HG03175 (cell line): Measurements from ENCODE around the gene VPS13C.

Experiments
- ATAC-seq: cut with Tn5 transposase; IDR thresholded peaks from one replicate; pipeline ENCODE4 v1.9.1; 2021; ENCODE audit warnings: mild to moderate bottlenecking, moderate library complexity; ENCODE audit not compliant: unreplicated experiment

Gene VPS13C

GRCh38 chr15:62079594-62079993 lies 19.3 kb upstream of the VPS13C start:
- ATAC-seq: no peak

GRCh38 chr15:62075595-62076277 lies 15.5 kb upstream of the VPS13C start:
- no peak for ATAC-seq

- ATAC-seq: no peak
Measured at GRCh38 chr15:62071711-62072308, 11.6 kb upstream of the VPS13C start.

- no peak for ATAC-seq
Measured at GRCh38 chr15:62069551-62069950, 9.3 kb upstream of the VPS13C start.

DNA sequence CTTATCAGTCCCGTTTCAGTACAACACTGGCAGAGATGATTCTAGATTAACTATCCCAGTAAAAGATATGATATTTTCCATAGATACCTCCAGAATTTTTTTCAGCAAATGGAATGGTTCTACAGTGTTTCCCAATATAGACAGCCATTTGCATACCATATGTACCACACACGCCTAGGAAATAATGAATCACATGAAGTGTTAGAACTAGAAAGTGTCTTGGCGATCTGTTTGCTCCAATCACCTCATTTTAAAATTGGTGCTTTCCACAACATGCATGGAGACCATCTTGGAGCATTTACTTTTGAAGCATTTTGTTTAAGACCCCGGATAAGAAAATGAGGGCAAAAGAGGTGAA lies 8.5 kb upstream of the VPS13C start:
- no peak for ATAC-seq

GRCh38 chr15:62068071-62068809 lies 8.0 kb upstream of the VPS13C start:
- ATAC-seq: peak; percentile 37

DNA sequence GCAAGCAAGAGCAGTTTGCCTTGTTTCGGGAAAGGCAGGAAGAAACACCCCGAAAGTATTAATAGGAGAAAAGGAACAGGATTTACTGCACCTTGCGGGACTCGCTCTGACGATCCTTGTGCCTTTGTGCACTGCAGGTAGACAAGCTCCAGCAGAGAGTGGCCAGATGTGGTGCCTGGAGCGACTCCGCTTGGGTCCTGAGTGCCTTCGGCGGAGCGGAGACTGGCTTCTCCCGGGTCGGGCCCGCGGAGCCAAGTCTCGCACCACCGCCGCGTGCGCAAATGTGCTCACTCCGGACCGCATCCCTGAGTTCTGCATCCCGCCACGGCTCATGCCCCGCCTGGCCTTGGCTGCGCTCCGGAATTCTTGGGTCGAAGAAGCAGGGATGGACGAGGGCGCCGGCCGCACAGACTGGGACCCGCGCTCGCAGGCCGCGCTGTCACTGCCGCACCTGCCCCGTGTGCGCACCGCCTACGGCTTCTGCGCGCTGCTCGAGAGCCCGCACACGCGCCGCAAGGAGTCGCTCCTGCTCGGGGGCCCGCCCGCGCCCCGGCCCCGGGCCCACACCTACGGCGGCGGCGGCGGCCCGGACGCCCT lies 7.3 kb upstream of the VPS13C start:
- peak; percentile 37 for ATAC-seq

GRCh38 chr15:62066663-62067447 lies 6.6 kb upstream of the VPS13C start, which contains the start of gene C2CD4A:
Gene C2CD4A (plus strand): TSS chr15:62066977. CDS start chr15:62067614, 637 bp downstream.
- peak; percentile 38 for ATAC-seq

DNA sequence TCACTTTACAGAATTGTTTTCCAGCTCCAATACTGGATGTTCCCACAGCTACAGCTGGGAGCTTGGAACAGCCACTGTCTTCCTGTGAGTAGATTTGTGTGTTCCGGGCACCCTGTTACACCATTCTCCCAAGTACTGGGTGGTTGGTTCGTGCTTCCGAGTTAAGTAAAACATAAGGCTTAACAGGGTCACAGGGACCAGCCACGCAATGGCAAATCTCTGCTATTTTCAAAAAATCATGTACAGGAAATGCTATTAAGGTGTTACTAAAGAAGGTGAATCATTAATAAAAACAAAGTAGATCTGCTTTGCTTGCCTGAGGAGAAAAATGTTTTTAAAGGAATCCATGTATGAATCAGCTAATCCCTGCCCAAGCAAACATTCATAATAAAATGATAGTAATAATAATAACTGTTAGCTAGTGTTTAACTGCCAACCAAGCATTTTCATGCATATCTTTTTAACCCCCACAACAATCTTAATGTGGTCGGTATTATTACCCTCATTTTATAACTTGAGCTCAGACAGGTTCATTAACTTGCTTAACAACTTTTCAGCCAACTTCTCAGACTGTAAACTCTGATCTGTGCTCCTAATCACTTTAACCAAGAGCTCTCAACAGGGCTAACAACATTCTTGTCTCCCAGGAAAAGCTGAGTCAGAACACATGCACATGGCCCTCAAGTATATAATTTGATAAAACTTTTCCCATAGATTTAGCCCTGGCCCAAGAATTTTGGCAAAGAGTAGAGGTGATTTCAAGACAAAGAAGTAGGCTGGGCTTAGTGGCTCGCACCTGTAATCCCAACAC lies 3.8 kb upstream of the VPS13C start:
- no peak for ATAC-seq

DNA sequence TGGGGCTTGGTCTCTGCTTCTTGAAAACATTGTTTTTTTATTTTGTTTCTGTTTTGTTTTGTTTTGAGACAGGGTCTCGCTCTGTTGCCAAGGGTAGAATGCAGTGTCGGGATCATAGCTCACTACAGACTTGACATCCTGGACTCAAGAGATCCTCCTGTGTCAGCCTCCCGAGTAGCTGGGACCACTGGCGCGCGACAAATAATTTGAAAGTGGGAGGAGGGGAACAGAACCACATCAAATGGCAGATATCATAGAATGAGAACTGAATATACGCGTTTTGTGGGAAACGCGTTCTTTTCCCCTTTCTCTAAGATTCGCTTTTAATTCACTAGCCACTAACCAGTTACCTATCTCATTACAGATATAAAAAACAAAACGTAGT lies 641 bp upstream of the VPS13C start:
- ATAC-seq: no peak

GRCh38 chr15:62059816-62060112 lies 483 bp downstream of the VPS13C start:
- peak; percentile 75 for ATAC-seq

DNA sequence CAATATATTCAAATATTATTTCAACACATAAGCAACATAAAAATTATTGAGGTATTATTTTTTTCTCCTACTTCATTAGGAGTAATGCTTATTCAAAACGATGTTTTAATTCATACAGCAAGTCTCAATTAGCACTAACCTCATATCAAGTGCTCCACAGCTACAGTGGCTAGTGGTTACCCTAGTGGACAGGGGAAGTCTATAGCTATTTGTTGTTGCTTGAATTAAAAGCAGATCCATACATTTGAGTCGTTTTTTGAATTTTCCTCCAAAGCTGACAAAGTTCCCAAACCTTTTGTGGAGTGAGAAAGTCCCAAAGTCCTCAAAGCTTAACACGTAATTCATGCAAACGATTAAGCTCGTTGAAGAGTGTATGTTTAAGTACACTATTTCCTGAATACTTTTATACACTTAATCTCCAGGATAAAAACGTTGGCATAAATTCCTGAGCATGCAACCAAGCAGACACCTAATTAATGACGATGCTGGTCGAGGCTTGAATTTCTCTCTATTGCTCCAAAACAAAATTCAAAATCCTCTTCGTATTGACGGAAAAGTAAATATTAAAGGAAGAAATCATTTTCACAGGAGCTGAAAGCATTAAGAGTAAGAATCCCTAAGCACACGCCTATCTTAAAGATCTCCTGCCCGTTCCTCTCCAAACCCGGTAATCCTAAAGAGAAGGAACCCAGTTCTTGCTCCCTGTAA lies 985 bp downstream of the VPS13C start:
- ATAC-seq: no peak

DNA sequence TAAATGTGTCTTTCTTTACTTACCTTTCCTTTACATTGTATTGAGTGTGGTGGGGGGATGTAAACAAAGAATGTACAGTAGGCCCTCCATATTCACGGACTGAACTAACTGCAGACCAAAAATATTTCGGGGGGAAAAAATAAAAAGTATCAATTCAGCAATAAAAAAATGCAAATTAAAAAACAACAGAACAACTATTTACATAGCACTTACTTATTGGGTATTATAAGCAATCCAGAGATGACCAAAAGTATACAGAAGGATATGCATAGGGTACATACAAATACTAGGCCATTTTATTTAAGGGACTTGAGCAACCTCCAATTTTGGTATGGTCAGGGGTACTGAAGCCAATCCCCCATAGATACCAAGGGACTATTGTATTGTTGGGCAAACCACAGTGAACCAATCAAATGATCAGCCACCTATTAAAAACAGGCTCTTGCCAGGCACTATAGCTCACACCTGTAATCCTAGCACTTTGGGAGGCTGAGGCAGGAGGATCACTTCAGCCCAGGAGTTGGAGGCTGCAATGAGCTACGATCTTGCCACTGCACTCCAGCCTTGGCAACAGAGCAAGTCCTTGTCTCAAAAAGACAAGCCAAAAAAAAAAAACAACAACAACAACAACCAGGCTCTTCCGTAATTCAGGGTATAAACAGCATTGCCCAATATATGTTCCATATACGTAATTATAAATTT lies 1.8 kb downstream of the VPS13C start:
- ATAC-seq: no peak

GRCh38 chr15:62057341-62057980 lies 2.8 kb downstream of the VPS13C start:
- no peak for ATAC-seq

DNA sequence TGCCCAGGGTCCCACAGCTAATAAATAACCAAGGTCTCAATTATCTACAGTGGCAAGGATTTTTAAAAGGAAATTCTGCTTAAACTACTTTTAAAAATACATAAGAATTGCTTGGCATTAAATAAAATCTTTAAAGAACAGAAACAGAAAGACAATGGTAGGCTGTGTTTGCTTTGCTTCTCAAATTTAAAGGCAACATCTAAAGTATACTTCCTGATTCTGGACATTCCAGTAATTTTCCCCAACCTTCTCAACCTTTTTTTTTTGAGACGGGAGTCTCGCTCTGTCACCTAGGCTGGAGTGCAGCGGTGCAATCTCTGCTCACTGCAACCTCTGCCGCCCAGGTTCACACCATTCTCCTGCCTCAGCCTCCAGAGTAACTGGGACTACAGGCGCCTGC lies 5.3 kb downstream of the VPS13C start:
- ATAC-seq: no peak

DNA sequence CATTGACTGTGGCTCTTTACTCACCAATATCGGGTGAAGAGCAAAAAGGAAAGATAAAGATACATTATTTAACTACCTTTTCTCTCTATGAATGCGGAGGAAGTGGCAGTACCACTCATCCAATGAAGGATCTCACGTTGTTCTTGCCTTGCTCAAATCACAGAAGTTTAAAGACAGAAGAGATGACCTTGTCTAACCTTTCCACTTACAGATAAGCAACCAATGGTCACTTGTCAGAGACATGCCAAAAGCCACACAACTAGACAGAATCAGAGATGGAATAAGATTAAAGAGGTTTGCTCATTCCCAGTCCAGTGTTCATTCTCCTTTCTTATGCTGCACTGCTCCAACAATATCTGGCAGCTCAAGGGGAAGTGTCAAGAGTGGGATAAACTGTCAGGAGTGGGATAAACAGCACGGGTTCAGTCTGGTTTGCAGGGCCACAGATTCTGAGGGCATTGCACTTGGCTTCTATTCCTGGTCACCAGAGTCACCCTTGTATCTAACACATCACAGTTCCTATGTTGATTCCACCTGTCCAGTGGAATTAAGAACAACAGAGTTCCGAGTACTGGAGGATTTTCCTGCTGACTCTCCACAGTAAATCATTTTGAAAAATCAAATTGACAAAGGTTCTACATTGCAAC lies 6.7 kb downstream of the VPS13C start:
- ATAC-seq: no peak

- no peak for ATAC-seq
Measured at GRCh38 chr15:62052713-62053112, 7.5 kb downstream of the VPS13C start.

DNA sequence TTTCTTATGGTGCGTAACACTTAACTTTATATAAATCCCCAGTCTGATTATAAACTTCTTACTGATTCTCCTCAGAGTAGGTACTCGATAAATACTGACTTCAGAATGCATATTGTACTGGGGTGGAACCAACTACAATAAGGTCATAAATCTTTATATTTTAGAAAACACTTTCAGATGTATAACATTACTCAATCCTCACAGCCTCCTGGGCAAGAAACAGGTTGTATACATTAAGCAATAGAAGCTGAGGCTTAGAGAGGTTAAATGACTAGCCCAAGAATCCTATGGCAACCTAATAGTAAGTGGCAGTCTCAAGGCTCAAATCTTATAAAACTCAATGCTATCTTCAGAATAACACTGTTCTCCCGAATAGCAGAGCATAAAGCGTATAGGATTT lies 9.1 kb downstream of the VPS13C start:
- ATAC-seq: no peak
